T1000 (cell line): ENCODE data around the gene RAB8A.
"Not testable (repeated sequence)": the region's sequence is repeated elsewhere in the genome, so short reads cannot be mapped to it uniquely, and the experiment has no call there.

Source experiments
- DNase-seq: peaks from one replicate; lab custom pipeline; 2025; ENCODE audit warnings: mixed read lengths; lab: John Stamatoyannopoulos, UW

The RAB8A gene

DNA sequence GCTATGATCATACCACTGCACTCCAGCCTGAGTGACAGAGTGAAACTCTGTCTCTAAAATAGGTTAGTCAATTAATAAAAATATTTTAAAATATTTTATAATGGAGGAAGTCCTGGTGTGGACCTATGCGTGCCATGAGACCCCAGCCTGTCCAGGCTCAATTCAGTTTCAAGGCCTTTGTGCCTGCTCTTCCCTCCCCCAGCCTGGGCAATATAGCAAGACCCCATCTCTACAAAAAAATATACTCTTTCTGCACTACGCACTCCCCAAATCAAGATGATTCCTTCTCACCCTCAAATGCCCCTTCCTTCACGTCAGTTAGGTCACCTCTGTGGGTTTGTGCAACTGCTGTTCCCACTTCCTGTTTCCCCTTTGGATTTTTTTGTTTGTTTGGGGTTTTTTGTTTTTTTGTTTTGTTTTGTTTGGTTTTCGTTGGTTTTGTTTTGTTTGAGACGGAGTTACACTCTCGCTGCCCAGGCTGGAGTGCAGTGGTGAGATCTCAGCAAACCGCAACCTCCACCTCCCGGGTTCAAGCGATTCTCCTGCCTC lies 30.4 kb downstream of the RAB8A start:
- DNase-seq = no peak

DNA sequence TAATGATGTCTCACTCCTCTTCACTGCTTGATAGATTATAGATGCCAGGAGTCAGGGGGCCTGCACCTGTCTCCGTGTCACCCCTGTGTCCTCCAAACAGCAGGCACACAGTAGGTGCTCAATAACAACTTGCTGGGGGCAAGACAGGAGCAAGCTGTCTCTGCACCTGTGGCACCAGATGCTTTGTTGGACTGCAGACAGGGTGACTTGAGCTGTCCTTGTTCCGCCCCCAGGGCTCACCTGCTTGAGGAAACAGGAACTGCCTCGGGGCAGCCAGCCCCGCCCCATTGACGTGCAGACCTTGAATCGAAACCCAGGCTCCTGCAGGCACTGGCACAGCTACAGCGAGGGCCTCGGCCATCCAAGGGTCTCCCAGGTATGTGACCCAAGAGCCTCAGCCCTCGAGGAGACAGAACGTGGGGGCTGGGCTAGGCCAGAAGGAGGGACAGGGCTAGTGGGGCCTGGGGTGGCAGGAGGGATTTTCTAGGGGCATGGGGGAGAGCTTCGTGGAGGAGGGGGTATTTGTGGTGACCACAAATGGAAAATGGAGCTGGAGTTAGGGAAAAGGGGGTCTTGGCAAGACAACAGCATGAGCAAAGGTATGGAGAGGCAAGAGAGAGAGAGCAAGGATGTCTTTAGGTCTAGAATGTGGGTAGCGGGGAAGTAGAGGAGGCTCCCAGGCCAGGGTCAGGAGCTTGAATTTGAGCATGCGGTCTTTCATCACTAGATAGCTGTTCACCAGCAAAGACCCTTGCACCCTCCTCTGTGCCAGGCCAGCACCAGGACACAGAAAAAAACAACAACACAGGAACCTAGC lies 31.9 kb downstream of the RAB8A start, which contains the start of gene HSH2D:
Gene HSH2D, plus strand, starts transcription at position 287 of the 817 bp plus-strand sequence. CDS start 5,066 bp downstream, outside the sequence.
- no peak for DNase-seq

DNA sequence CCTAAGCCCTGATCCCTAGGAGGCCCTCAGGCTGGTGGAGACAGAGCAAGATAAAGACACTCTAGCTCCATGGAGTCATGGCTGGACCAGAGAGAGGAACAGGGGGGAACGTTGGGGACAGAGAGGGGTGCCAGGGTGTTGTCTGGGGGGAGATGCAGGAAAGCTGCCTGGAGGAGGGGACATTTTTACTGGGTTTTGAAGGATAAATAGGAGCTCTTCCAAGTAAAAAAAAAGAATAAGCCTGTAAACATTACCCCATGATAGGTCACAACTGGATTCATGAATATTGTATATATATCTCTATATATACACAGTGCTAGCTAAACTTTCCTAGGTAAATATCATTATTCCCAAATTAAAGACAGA lies 32.5 kb downstream of the RAB8A start:
- DNase-seq = no peak

DNA sequence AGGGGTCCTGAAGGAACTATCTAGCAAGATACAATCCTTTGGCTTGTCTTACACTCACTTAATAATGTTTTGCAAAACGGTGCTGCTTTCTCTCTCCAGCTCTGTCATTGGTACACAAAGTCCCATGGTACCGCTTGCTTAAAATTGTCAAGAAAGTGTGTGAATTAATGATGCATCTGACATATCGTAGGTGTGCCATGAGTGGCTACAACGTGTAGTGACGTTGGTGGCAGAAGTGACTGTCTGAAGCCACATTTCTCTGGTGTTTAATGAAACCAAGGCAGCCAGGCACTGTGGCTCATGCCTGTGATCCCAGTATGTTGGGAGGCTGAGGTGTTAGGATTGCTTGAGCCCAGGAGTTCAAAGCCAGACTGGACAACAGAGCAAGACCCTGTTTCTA lies 34.4 kb downstream of the RAB8A start:
- DNase-seq = no peak

DNA sequence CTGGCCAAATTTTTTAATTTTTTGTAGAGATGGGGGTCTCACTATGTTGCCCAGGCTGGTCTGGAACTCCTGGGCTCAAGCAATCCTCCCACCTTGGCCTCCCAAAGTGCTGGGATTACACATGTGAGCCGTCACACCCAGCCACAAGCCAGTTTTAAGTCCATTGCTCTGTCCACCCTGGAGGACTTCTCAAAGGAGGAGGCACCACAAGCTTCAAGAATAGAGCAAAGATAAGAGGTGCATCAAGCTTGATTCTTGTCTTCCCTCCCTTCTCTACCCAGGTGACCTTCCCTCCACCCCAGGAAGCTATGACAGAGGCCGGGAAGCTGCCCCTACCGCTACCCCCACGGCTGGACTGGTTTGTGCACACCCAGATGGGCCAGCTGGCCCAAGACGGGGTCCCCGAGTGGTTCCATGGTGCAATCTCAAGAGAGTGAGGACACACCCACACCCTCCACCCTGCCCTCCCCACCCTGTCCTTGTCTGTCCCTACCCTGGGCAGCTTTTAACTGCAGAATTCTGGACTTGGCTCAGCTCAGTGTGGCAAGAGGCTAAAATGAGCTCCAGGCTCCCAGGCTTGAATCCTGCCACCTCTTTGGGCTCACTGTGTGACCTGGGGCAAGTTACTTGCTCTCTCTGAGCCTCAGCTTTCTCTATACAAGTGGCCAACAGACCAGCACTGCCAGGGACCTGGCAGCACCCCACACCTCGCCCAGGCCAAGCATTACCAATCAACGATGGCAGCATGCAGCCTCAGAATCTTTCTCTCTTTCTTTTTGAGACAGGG lies 36.9 kb downstream of the RAB8A start:
- DNase-seq = no peak

DNA sequence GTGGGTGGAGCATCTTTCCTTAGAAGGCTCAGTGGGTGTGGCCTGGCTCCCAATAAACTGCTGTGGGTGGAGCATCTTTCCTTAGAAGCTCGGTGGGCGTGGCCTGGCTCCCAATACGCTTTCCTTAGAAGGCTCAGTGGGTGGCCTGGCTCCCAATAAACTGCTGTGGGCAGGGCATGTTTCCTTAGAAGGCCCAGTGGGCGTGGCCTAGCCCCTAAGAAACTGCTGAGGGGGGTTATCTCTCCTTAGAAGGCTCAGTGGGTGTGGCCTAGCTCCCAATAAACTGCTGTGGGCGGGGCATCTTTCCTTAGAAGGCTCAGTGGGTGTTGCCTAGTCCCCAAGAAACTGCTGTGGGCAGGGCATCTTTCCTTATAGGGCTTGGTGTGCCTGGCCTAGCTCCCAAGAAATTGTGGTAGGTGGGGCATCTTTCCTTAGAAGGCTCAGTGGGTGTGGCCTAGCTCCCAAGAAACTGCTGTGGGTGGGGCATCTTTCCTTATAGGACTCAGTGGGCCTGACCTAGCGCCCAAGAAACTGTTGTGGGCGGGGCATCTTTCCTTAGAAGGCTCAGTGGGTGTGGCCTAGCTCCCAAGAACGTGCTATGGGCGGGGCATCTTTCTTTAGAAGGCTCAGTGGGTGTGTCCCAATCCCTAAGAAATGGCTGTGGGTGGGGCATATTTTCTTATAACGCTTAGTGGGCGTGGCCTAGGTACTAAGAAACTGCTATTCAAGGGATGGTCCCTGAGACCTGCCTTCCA lies 42.1 kb downstream of the RAB8A start:
- no peak for DNase-seq

DNA sequence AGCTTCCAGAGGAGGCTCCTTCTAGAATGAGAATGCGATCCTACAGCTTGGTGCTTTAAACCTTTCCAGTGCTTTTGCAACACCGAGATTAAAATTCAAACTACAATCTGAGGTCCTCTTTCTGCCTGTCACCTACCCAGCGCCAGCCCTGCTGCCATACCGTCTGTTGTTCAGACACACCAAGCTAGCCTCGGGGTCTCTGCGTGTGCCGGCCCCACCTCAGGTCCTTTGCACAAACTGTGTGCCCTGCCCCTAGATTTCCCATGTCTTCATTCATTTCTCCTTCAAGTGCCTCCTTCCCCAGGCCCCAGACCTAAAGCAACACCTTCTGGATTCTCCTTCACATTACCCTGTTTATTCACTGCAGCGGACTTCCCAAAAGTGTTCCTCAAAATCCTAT lies 42.9 kb downstream of the RAB8A start:
- DNase-seq = no peak

DNA sequence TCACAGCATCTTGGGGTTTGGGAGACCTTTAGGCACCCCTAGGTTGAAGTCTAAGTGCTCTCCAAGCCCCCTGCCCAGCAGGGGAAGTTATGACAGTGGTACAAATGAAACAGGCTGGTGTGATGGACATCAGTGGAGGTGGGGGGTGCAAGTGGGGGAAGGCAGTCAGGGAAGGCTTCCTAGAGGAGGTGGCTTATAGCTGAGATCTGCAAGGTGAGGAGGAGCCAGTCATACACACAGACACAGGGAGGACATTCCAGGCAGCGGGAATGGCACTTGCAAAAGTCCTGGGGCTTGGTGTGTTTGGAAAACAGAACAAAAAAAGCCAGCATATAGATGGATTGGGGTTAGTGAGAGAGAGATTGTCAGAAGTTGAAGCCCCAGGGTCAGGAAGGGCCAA lies 43.4 kb downstream of the RAB8A start:
- DNase-seq = no peak

DNA sequence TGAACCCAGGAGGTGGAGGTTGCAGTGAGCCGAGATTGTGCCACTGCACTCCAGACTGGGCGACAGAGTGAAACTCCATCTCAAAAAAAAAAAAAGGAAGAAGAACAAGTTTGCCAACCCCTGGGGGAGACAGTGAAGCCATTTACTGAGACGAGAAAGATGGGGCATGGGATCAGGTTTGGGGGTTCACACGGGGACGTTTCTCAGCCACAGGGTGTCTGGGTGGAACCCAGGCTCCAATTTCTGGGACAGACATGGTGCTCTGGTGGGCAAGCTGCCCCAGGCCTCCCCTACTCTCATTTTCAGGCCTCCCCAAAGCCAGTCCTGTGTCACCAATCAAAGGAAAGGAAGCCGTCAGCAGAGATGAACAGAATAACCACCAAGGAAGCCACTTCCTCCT lies 45.2 kb downstream of the RAB8A start:
- DNase-seq = no peak

DNA sequence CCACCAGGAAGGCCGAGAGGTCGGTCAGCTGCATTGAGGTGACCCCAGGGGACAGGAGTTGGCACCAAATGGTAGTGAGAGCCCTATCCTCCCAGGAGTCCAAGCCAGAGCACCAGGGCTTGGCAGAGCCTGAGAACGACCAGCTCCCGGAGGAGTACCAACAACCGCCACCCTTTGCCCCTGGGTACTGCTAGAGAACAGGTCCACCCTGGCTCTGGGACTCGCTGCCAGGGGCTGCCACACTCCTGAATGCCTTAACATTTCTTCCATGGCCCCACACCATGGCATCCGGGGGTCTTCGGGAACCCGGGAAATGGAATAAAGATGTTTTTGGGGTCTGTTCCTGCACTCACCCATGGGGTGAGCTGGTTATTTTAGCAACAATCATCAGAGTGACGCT lies 45.9 kb downstream of the RAB8A start:
- DNase-seq = no peak

DNA sequence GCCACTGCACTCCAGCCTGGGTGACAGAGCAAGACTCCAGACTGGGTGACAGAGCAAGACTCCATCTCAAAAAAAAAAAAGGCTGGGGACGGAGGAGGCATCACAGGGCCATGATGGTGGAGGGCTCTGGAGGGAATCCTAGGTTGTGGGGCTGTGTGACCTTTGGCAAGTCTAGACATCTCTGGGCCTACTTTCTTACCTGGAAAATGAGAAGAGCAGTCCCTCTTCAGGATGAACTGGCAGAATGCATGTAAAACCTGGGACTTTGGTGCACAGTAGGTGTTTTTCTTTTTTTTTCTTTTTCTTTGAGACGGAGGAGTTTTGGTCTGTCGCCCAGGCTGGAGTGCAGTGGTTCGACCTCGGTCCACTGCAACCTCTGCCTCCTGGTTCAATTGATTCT lies 48.0 kb downstream of the RAB8A start:
- DNase-seq = no peak

DNA sequence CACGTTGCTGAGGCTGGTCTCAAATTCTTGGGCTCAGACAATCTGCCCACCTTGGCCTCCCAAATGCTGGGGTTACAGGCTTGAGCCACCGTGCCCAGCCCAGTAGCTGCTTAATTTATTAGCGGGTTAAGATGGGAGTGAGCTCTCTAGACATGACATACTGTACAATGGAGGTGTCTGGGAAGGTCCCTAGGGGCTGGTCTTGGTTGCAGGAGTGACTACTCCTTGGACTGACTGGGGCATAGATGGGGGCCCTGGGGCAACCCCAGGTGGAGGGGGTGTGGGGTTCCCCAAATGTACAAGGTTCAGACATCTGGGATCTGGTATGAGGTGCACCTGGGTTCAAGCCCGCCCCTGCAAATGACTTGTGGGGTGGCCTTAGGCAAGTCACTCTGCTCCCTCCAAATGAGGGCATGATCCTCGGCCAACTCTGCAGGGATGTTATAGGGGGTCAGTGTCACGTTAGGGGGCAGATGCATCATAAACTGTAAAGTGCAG lies 48.8 kb downstream of the RAB8A start:
- no peak for DNase-seq

DNA sequence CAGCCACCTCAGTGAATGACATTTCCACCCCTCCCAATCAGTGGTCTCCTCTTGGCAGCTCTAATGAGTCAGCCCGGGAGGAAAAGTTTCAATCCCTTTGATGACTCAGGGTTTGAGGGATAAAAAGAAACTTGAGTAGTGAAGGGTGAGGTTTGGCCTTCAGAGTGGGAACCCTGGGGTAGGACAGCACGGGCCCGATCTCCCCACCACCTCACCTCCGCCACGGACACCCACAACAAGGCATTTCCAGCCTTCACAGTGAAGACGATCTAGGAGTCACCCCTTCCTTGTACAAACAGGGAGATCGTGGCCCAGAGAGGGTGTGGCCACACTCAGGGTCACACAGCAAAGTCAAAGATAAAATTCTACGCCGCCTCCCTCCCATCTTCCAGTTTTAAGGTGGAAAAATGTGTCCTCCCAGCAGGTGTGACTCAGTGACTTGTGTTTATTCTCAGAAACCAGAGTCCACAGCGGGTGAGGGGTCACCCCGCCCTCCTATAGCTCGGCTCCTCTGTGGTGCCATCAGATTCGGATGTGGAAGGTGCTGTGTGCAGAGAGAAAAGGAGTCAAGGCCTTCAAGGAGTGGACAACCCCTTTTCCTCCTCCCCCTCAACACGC lies 49.4 kb downstream of the RAB8A start:
- DNase-seq = peak; percentile 39

DNA sequence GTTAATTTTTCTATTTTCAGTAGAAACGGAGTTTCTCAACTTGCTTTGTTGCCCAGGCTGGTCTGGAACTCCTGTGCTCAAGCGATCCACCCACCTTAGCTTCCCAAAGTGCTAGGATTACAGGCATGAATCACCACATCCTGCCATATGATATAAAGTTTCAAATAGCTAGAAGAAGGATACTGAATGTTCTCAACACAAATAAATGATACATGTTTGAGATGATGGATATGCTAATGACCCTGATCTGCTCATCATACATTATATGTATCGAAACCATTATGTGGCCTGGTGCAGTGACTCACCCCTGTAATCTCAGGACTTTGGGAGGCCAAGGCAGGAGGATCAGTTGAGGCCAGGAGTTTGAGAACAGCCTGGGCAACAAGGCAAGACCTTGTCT lies 50.2 kb downstream of the RAB8A start:
- peak; percentile 13 for DNase-seq

DNA sequence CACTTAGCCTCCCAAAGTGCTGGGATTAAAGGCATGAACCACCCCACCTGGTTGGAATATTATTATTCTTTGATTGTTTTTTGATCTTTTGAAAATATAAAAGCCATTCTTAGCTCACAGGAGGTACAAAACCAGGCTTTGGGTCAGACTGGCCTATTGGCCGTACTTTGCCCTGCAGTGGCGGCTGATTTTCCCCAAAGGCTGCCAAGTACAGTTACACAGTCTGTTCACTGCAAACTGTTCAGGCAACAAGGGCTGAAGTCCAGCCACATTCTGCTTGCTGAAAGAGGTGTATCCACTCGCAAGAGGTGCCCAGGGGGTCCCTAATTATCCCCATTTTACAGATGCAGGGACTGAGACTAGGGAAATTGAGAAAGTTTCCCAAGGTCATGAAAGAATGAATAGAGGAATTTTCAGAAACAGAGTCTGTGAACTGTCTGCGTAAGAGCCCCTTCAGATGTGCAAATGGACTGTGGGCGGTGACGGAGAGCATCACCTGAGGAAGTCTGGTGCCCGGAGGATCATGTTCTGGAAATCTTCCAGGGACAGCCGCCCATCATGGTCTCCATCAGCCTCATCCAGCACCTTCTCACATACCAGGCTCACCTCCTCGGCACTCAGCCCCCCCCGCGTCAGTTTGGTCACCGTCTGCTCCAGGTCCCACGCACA lies 52.7 kb downstream of the RAB8A start:
- no peak for DNase-seq

DNA sequence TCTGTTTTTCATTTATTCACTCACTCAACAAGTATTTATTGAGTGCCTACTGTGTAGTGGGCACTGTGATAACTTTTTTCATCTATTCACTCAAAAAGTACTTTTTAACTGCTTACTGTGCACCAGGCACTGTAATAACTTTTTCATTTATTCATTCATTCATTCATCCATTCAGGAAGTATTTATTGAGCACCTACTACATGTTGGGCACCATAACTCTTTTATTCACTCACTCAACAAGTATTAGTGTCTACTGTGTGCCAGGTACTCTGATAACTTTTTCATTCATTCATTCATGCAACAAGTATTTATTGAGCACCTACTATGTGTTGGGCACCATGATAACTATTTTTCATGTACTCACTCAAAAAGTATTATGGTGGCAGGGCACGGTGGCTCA lies 54.7 kb downstream of the RAB8A start:
- no peak for DNase-seq

DNA sequence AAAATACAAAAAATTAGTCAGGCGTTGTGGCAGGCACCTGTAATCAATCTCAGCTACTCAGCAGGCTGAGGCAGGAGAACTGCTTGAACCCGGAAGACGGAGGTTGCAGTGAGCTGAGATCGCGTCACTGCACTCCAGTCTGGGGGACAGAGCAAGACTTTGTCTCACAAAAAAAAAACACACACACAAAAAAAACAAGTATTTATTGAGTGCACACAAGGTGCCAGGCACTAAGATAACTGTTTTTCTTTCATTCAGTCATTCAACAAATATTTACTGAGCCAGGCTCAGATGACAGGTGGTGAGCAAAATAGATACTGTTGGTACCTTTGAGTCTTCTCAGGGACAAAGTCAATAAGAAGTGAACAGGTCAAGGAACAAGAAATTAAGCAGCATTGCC lies 55.4 kb downstream of the RAB8A start:
- DNase-seq = no peak

DNA sequence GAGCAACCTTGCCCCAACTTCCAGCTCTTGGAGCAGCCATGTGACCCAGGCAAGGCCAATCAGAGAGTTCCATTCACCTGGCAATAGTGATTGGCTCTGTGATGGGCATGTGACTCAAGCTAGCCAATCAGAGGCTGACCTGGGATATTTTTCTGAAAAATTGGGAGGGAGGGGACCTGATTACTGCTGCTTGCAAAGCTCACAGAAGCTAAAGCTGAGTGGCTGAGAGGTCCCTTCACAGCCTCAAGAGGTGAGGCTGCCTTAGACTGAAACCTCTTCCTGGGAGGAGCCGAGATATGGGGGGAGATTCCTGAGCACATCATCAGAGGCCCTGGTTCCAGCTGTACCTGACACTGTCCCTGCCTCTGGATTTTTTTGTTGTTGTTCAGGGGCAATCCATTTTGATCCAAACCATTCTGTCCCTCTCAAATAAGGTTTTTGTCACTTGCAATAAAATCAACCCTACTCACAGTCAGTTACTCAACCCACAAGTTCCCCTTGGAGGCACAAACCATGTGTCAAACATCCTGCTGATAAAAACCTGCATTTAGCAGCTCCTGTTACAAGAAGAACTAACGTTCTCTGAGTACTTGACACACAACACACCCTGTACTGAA lies 56.9 kb downstream of the RAB8A start:
- no peak for DNase-seq

DNA sequence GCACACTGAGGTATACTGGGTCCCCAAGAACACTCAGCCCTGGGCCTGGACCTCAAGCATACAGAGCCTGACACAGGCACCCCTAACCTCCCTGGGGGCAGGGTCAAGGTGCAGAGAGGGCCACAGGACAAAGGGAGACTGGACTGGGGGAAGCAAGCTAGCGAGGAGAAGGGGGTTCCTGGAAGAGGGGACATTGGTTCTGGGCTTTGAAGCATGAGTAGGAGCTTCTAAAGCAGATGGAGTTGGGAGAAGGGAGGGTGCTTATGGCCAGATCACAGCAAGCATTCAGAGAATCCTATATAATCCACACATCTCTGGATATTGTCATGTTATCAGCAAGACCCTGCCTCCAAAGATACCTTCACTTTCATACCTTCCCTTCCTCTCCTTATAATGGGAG lies 58.4 kb downstream of the RAB8A start:
- no peak for DNase-seq

DNA sequence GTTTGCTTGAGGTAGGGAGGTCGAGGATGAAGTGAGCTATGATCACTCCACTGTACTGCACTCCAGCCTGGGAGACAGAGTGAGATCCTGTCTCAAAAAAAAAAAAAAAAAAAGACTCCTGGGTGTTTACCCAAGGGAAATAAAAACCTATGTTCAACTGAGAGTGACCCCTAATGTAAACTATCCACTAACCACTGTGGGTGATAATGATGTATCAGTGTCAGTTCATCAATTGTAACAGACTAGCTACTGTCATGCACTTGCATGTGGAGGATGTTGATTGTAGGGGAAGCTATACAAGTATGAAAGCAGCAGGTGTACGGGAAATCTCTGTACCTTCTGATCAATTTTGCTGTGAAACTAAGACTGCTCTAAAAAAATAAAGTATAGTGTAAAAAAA lies 64.3 kb downstream of the RAB8A start:
- DNase-seq = no peak

DNA sequence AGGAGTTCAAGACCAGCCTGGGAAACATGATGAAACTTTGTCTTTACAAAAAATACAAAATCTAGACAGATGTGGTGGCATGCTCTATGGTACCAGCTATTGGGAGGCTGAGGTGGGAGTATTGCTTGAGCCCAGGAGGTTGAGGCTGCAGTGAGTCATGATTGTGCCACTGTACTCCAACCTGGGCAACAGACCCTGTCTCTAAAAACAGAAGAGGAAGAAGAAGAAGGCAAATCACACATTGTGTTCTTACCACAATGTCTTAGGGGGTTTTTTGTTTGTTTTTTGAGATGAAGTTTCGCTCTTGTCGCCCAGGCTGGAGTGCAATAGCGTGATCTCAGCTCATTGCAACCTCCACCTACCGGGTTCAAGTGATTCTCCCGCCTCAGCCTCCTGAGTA lies 67.2 kb downstream of the RAB8A start:
- DNase-seq = not testable (repeated sequence)
